Stimulated activated CD8-positive, alpha-beta memory T cell treated with anti-CD3 and anti-CD28 coated beads, Interleukin-4, amount 100 ng/mL, for 24 hours (primary cell): ENCODE results near the gene ZNF256.

Experiments
- DNase-seq: peaks from one replicate; pipeline ENCODE4 v3.0.0-alpha.2; 2020; ENCODE audit warnings: low read depth

ZNF256 gene

GRCh38 chr19:57947419-57948134, at the start of gene ZNF256:
ZNF256 (minus strand) TSS chr19:57947706; CDS start chr19:57947474, 232 bp downstream.
- DNase-seq = peak; percentile 88

GRCh38 chr19:57992841-57993240, 45.3 kb upstream of the ZNF256 start:
- no peak for DNase-seq

- DNase-seq = no peak
These were observed 31.2 kb upstream of the ZNF256 start for GRCh38 chr19:57978586-57979289.

GRCh38 chr19:57974434-57974833, 26.9 kb upstream of the ZNF256 start, which contains the start of gene C19orf18:
C19orf18 (minus strand) TSS chr19:57974534; CDS start chr19:57974432, 102 bp downstream.
- DNase-seq = no peak

- no peak for DNase-seq
These were observed 17.3 kb upstream of the ZNF256 start for GRCh38 chr19:57964761-57965160.

- no peak for DNase-seq
These were observed 14.3 kb upstream of the ZNF256 start for GRCh38 chr19:57961785-57962184.

GRCh38 chr19:57954996-57955395, 7.5 kb upstream of the ZNF256 start:
- no peak for DNase-seq

- no peak for DNase-seq
These were observed 2.2 kb upstream of the ZNF256 start for GRCh38 chr19:57949702-57950101.

- no peak for DNase-seq
These were observed 1.8 kb upstream of the ZNF256 start for GRCh38 chr19:57949296-57949695.

- DNase-seq = no peak
These were observed 453 bp downstream of the ZNF256 start for GRCh38 chr19:57947088-57947418.

- DNase-seq = no peak
These were observed 1.2 kb downstream of the ZNF256 start for GRCh38 chr19:57946316-57946715.

GRCh38 chr19:57941593-57941992, 5.9 kb downstream of the ZNF256 start:
- DNase-seq = no peak

GRCh38 chr19:57935731-57936130, 11.8 kb downstream of the ZNF256 start:
- no peak for DNase-seq

GRCh38 chr19:57934820-57935665, 12.5 kb downstream of the ZNF256 start, which contains the start of gene ZNF418:
ZNF418 (minus strand) TSS chr19:57935402; CDS start chr19:57933822, 1,580 bp downstream.
- DNase-seq = peak; percentile 14

GRCh38 chr19:57927587-57927986, 19.9 kb downstream of the ZNF256 start:
- DNase-seq = no peak

- DNase-seq = peak; percentile 76
These were observed 31.1 kb downstream of the ZNF256 start, which contains the start of gene ZNF417 for GRCh38 chr19:57916168-57916995. ZNF417 (minus strand) TSS chr19:57916592; CDS start chr19:57916411, 181 bp downstream.

GRCh38 chr19:57914531-57914930, 33.0 kb downstream of the ZNF256 start:
- no peak for DNase-seq

GRCh38 chr19:57907394-57907793, 40.1 kb downstream of the ZNF256 start:
- DNase-seq = no peak

GRCh38 chr19:57905258-57905657, 42.2 kb downstream of the ZNF256 start:
- no peak for DNase-seq

GRCh38 chr19:57903618-57904184, 43.8 kb downstream of the ZNF256 start:
- DNase-seq = no peak

GRCh38 chr19:57900311-57900710, 47.2 kb downstream of the ZNF256 start:
- DNase-seq = no peak
